Measurements from ENCODE around the gene RALGAPA2.

DNA sequence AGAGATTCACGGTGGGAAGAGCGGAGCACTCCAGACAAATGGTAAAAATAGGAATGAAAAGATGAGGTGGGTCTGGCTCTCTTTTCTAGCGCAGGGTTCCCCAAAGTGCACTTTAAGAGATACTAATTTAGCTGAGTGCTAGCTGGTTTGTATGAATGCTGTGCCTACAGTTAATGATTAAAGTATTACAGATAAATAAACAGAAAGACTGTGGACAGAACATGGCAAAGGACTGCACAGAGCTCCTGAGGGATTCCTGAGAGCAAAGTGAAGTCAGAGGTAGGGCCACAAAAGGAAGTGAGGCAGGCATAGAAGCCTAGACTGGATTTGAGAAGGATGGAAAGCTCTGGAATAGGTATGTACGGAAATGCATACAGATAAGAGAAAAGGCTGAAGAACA, 230.0 kb downstream of the RALGAPA2 start:
- TF ChIP-seq POLR2A (IDR thresholded peaks at IDR 0.05), result no peak
- TF ChIP-seq, protein P1, sequence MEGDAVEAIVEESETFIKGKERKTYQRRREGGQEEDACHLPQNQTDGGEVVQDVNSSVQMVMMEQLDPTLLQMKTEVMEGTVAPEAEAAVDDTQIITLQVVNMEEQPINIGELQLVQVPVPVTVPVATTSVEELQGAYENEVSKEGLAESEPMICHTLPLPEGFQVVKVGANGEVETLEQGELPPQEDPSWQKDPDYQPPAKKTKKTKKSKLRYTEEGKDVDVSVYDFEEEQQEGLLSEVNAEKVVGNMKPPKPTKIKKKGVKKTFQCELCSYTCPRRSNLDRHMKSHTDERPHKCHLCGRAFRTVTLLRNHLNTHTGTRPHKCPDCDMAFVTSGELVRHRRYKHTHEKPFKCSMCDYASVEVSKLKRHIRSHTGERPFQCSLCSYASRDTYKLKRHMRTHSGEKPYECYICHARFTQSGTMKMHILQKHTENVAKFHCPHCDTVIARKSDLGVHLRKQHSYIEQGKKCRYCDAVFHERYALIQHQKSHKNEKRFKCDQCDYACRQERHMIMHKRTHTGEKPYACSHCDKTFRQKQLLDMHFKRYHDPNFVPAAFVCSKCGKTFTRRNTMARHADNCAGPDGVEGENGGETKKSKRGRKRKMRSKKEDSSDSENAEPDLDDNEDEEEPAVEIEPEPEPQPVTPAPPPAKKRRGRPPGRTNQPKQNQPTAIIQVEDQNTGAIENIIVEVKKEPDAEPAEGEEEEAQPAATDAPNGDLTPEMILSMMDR (IDR thresholded peaks at IDR 0.05), result no peak
